Fibroblast of the conjunctiva (primary cell): ENCODE data around the gene TBC1D2B.

ENCODE experiments used
- DNase-seq: peaks from one replicate; pipeline ENCODE4 v3.0.0-alpha.2; 2010; ENCODE audit warnings: low read depth

TBC1D2B gene

DNA sequence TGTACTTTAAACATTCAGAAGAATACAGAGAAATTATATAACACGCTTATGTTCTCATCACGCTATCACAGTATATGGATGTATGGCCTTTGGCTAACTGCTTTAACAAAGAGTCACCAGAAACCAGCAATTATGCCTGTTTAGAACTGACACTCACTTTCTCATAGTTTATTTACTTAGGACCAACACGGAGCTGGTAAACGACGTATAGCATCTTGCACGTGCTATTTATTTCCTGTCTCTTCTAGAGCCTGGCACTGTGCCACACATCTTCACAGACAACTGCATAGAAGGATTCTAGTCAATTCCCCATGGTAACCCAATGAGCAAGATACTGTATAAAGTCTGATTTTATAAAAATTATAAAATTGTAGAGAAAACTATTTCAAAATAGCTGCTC lies 43.6 kb downstream of the TBC1D2B start:
- DNase-seq, result no peak

DNA sequence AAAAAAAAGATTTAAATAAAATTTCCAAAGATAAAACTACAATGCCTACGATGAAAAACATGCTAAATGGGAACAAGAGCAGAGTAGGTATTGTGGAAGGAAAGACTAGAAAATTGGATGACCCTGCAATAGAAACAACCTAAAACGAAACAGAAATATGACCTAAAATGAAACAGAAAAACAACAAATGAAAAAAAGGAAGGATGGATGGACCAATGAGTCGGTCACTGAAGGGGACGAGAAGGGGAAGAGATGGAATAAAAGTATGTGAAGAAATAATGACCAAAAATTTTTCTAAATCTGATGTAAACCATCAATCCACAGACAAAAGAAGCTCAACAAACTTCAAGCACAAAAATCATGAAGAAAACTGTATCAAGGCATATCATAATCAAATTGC lies 44.8 kb downstream of the TBC1D2B start:
- no peak for DNase-seq

DNA sequence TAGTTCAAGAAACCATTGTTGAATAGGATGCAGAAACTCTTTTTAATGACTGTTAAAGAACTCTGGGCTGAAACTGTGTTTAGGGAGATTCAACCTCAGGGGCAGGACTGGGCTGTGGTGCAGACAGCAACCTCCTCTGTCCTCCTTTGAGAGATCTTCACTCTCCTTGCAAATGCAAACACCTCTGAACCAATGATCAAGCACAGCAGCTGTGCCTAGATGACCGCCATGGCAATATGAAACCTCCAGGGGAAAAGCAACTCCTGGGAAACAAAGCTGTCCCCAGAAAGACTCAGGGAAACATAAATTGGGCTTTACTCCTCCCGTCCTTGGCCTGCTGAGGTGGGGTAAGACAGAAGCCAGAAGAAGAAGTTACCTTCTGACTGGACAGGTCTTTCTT lies 52.6 kb downstream of the TBC1D2B start:
- DNase-seq, result no peak

DNA sequence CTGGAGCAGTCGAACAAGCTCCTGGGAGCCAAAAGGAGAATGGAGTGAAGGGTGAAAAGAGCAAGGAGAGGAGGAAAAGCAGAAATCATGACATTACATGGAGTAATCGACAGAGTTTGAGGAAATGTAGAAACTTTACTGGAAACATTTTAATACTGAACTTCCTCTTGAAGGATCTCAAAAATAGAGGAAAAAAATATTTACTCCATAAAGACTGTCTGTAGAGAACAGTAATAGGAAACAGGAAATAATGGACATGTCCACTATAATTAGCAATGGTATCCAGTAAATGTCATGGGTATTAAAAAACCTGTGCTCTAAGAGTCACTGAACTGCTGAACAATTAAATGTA lies 53.0 kb downstream of the TBC1D2B start:
- no peak for DNase-seq

DNA sequence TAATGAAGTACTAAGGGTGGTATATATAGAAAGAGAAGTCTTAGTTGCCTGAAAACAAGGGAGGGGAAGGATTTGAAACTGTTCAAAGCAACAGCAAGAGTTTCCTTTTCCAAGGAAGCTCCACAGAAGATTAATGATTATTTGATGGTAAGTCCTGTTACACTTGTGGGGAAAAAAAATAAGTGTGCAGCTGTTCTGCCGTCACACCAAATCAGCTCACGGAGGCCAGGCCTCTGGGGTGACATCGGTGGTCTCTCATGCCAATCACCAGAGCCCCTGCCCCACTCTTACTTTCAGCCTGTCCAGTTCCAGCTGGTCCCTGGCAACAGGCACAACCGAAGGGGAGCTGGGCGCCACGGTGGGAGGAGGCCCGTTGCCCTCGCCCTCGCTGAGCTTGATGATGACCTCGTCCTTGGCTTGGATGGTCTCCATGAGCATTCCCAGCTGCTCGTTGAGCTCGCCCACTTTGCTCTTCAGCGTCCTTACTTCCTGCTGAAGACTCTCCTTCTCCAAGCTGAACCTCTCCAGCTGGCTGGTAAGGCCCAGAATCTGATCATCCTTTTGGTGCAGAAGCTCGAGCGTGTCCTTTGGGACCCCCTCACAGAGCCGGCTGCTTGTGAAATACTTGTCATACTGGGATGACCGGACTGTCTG lies 53.5 kb downstream of the TBC1D2B start:
- no peak for DNase-seq

DNA sequence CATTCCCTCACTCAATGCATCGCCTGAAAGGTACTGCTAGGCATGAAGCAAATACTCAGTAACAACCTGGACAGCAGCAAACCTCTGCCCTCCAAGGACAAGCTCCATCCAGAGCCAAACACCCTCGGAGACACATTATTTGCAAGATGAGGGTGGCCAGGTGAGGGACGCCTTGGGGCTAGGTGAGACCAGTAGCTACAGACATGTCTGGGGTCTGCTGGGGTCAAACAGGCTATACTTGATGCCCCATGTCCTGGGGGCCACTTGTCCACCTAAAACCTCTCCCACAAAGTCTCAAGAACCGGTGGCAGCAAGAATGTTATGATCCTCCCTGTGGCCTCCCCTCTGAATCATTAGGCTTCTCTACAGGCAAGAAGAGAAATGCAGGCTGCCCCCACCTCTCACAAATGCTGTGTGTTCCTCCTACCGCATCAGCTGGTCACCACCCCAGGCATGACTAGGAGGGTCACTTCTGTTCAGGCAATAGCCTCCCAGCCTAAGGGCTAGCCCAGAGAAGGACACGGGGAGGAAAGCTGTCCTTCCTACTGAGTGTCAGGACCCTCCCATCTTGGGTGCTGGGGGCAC lies 54.3 kb downstream of the TBC1D2B start:
- DNase-seq, result no peak

DNA sequence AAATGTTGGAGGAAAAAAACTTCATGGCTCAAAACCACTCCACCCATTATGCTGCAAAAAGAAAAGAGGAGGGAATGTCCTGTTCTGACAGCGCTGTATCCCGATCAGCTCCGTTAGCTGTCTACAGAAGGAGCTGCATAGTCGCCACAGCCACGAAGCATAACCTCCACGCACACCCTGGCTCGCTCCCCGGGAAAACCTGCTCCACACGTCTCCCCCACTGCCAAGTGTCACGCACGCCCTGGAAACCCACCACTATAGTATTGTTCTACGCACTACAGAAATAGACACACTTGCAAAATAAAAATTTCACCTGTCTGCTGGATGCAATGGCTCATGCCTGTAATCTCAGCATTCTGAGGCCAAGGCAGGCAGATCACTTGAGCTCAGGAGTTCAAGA lies 55.8 kb downstream of the TBC1D2B start:
- no peak for DNase-seq

DNA sequence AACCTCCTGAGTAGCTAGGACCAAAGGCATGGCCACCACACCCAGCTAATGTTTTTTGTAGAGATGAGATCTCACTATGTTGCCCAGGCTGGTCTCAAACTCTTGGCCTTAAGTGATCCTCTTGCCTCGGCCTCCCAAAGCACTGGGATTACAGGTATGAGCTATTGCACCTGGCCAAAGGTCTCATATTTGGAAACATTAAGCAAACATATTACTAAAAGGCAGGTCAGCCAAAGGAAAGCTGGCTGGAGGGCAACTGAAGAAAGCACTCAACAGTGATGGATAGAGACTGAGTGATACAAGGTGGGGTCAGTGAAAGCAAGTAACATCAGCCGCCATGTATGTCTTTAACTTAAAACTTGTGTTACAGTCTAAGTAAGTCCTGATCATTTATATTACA lies 57.5 kb downstream of the TBC1D2B start:
- DNase-seq, result no peak

DNA sequence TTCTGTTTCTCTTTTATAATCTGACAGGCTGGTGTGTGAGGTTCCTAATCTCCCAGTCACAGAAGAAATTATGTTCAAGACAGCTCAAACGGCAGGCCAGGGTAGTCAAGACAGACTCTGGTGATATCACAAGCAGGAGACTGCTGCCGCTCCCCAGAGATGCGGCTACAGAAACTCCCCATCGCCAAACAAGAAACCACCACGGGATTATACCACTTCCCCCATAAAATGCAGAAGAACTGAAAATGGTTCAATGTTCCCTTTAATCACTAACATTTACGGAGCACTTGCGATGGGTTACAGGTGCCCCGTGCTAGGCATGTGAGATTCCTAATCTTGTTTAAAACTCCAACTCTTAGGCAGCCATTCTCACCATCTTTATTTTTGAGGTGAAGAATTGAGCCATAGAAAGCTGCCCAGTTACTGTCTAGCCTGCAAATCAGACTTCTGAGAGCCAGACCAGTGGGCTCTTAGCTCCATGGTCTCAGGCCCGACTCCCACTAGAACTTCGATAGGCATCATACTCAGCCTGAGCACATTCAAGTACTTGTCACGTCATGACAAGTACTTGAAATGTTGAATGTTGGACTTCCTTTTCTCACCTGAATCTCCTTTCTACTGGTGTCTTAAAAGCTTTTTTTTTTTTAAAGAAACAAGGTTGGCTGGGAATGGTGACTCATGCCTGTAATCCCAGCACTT lies 58.4 kb downstream of the TBC1D2B start:
- DNase-seq, result no peak

DNA sequence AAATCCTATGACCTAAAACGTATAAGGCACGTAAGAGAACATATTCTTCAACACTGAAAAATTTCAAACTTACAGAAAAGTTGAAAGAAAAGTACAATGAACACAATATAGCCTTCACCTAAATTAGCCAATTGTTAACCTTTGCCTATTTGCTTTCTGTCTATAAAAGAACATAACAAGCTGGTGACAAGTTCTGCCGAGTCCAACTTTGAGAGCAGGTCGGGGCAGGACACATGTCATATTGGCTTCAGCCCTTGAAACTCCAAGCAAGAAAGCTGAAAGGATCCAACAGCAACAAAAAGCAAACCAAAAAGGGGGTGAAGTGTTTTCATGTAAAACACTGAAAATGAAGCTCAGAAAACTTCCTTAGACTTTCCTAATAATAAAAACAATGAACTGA lies 59.1 kb downstream of the TBC1D2B start:
- DNase-seq, result no peak

DNA sequence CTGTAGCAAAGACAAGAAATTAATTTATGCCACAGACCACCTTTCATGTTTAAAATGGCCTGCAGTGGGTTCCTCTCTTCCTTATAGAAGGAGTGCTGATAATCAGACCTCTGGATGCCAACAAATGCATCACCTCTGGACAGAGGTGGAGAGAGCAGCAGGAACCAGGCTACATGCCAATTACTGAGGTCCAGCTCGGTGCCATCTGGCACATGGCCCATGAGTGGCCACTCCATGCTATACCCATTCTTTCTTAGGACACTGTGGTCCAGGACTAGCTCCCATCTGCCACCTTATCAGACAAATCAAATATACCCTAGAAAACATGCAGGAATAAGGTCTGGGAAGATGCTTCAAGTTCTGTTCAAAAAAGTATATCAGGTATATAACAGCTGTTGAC lies 60.7 kb downstream of the TBC1D2B start:
- no peak for DNase-seq

DNA sequence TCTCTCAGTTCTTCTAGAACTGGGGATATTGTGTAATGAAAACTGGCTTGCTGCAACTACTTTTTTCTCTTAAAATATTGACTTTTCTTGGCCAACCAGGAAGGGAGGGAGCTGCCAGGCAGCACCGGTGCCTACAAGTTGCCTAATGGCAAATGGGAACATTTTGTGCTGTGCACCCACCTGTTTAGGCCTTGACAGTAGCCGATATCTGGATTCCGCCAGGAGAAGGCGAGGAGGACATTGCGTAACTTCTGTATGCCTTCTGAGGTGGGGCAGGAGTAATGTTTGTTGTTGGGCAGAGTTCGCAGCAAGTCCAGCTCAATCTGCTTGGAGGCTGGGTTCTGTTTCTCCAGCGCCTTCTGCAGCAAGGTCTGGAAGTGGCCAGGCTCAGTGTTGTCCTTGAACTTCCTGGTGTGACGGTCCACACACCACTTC lies 64.9 kb downstream of the TBC1D2B start:
- DNase-seq, result no peak

DNA sequence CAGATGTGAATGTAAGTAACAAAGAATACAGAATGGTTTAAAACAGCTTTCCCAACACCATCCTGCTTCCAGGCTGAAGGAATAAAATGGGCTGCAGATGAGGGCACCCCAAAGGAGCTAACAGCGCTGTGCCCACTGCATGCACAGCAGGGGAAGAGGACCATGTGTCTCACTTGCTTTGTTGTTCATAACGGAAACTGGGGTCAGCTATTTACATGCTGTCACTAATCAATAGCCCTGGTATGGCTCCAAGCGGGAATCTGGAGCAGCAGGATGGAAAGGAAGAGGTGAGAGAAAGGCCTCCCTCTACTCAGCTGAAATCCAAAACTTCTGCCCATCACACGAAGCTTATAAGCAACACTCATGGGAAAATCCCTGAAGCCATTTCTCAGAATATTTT lies 67.4 kb downstream of the TBC1D2B start:
- DNase-seq, result no peak

DNA sequence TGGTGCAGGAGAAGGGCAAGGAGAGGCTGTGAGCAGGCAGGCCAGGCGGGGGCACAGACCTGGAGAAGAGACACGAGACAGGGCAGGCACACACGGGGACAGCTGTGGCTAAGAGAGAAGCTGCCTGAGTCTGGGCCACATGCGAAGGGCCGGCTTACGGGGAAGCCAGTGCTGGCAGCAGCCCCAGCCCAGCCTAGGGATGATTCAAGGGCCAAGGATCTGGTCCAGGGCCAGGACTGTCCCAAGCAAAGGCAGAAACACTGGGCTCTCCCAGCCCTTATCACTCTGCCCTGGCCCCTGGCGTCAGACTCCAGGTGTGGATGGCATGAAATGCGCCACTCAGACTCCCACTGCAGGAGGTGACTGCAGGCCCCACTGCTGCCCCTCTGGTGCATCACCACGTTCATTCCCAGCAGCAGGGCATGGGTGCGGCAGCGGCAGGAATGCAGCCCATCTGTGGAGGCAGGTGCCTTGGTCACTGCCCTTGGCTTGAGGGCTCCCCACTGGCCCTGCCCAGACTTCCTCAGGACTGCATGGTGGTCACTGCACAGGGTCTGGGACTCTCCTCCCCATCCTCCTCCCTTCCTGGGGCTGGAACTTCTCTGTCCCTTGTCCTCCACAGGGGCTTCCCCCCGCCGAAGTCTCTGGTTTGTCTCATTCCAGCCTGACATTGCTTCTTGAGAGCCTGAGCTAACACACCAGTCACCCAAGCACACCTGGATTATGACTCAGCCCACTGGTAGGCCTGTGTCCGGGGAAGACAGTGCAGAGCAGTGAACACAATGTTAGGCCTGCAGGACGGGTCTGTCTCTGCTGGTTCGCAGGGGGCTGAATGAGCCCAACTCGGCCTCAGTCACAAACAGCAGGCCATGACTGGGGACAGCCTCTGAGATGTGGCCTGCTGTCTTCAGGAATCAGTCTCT lies 69.3 kb downstream of the TBC1D2B start:
- peak; percentile 59 for DNase-seq

DNA sequence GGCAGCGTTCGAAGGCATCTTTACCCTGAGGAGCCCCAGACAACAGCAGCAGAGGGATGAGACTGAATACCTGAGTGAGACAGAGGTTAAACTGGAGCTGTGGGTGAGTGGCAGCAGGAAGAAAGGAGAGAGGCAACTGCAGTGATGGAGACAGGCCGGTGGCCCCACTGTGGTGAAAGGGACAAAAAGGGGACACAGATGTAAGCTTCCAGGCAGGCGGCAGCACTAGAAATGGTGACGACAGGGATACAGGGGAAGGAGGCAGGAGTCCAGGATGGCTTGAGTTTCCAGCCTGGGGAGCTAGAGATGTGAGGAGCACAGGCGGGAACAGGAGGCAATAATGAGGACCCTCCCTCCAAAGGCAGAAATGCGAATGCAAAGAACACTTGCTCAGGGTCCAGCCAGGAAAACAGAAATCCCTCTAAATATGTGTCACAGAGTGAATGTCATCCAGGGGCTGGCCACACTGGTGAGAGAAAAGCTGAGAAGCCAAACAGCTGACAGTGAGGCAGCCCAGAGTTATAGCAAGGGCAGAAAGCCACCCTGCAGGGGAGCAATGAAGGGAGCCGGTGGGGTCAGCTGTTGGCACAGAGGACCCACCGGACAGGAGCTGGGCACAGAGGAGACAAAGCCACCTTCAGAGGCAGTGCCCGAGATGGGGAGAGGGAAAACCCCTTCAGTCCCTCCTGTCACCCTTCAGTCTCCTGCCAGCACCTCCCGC lies 70.1 kb downstream of the TBC1D2B start:
- DNase-seq, result no peak

DNA sequence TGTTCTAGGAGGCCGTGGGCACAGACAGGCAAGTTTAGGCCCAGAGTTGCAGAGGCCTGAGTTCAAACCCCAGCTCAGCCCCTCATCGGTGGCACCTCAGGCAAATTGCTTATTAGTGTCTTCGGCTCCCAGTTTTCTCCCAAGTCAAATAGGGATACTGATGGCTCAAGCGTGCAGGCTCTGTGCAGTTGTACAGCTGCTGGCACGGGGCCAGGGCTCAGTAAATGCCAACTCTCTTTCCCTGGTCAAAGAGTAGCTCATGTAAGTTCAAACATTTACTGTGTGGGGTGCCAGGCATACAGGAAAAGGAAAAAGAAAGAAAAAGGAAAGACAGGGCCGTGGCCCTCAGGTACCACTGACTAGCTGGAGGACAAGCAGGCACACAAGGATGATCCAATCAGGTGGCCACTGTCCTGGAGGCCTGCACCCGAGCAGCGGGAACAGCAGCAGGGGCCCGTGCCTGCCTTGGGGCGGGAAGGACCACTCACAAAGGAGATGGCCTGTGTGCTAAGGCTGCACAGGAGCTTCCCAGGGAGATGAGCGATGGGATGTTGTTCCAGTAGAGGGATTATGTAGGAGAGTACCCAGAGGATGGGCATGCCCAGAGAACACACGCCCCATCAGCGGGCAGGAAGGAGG lies 70.8 kb downstream of the TBC1D2B start:
- DNase-seq, result no peak

DNA sequence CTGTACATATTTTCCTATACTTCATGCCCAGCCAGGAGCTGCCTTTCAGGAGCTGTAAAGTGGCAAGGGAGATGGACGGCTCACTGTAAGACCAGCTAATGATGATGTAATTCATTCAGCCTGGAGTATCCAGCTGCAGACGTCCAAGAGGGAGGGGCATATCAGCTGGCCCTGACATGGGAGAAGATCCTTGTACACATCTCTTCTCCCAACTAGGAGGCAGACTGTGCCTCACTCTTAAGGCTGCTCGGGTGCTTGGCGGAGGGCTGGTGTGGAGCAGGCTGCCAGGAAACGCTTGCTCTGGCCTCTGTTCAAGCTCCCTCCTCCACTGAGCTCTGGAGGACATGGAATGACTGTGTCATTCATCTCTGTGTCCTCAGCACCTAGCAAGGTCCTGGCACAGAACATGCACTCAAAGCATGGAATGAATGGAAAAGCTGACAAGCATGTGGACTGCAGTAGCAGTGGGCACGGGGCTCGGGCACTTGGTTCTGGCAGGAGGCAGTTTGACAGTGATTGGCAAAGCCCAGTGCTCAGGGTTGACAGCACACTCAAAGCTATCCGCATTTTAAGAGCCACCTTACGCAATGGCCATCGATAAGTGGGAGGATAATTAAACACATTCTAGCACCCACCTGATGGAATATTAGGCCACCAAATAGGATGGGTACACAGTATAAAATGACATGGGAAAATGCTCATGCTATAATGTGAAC lies 72.4 kb downstream of the TBC1D2B start:
- DNase-seq, result peak; percentile 93

DNA sequence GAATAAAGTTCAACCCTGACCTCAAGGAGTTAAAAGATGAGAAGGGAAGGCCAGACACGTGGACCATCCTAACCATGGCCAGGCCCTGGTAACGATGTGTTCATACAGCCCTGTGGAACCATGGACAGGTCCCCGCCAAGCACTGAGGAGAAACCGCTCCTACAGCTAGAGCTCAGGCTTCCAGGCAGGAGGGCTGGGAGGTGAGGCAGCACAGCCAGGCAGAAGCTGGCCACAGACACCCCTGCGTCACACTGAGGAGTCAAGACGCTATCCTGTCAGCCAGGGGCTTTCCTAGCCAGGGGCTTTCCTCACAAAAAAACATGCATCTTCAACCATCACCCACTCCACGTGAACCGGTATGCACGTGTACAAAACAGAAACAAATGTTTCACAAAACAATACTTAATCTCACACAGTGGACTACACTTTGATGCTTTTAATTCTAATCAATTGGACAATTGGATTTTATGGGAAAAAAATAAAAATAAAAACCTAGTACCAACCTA lies 73.2 kb downstream of the TBC1D2B start:
- no peak for DNase-seq

DNA sequence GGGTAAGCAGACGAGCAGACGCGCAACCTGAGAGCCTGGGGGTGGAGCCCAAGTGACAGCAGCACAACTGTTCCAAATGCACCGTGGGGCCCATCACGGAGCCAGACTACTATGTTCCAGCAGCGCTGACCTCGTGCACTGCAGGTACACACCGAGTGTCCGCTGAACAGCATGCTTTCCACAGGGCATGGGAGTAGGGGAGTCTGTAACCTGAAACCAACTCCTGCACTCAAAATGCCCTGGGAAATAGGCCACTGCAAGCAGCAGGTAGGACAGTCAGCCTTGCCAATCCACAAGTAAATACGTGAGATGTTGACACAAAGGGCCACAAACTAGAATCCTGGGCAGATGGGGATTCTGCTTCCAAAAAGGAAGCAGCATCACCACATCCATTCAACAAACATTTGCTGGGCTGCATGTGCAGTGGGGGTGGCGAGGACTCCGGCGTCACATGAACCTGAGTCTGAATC lies 73.9 kb downstream of the TBC1D2B start:
- DNase-seq, result no peak

DNA sequence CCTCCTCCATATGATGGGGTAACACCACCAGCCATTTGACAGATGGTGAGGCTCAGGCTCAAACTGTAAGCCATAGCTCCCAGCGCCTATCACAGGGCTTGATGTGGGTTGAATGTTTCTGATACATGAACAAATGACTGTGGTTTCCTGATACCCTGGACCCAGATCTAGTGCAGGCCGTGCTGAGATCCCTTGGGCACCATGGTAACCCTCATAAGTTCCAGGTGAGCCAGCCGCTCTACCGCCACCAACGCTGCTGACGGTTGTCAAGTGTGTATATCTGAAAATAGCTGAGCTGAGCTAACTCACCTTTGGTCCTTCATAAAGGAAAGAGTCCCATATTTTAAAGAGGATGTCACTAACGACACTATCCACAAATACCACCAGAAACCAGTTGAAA lies 74.5 kb downstream of the TBC1D2B start:
- DNase-seq, result no peak
